Measurements from ENCODE around the gene ERVK3-1.

DNA sequence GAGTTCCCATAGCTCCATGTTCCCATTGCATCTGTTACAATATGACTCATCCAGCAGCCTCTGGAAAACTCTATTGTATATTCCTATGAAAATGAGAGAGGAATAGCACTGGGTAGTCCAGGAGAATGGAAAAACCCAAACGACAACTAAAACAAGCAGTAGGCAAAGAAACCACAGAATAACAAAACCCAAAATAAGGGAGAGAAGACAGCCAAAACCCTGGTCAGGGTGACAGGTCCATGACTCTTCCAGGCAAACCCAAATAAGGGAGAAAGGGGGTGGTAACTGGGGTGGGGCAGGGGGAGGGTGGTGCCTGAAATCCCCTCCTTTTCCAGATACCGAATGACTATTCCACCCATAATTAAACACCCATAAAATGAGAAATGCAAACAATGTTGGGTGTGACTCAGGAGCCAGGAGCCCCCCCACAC is 30.4 kb upstream of the ERVK3-1 start:
- TF ChIP-seq, protein P1, sequence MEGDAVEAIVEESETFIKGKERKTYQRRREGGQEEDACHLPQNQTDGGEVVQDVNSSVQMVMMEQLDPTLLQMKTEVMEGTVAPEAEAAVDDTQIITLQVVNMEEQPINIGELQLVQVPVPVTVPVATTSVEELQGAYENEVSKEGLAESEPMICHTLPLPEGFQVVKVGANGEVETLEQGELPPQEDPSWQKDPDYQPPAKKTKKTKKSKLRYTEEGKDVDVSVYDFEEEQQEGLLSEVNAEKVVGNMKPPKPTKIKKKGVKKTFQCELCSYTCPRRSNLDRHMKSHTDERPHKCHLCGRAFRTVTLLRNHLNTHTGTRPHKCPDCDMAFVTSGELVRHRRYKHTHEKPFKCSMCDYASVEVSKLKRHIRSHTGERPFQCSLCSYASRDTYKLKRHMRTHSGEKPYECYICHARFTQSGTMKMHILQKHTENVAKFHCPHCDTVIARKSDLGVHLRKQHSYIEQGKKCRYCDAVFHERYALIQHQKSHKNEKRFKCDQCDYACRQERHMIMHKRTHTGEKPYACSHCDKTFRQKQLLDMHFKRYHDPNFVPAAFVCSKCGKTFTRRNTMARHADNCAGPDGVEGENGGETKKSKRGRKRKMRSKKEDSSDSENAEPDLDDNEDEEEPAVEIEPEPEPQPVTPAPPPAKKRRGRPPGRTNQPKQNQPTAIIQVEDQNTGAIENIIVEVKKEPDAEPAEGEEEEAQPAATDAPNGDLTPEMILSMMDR (IDR thresholded peaks at IDR 0.05), result no peak
- TF ChIP-seq POLR2A (IDR thresholded peaks at IDR 0.05), result no peak
